ENCODE data around the gene KY.

Gene KY

DNA sequence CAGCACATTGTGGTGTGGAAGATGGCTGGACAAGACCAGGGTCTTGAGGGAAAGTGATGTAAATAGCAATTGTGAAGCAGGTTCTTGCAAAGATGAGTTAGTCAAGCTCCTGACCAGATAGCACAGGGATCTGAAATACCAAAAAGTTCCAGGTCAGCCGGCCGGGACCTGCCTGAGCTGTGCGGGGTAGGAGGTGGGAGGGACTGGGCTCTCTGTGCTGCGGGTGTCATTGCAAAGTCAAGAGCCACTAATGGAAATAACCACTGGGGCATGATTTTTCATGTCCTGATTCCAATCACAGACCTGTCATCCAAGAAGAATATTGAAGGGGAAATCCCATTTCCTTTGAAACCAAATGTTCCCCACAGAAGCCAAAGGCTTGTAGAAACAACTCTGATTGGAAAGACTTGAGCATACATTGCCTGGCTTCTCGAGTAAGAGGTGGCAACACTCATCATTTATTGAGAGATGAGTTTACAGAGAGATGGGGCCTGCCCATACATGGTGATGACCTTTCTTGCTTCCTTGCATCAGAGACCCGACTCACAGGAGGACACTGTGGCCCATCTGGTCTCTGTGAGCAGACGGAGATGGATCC lies 44.2 kb upstream of the KY start:
- no peak for DNase-seq (ENCODE audit: extremely low spot score)
- ChIA-PET POLR2A (no interaction called here), CTCF (no interaction called here)
- TF ChIP-seq, protein P1, sequence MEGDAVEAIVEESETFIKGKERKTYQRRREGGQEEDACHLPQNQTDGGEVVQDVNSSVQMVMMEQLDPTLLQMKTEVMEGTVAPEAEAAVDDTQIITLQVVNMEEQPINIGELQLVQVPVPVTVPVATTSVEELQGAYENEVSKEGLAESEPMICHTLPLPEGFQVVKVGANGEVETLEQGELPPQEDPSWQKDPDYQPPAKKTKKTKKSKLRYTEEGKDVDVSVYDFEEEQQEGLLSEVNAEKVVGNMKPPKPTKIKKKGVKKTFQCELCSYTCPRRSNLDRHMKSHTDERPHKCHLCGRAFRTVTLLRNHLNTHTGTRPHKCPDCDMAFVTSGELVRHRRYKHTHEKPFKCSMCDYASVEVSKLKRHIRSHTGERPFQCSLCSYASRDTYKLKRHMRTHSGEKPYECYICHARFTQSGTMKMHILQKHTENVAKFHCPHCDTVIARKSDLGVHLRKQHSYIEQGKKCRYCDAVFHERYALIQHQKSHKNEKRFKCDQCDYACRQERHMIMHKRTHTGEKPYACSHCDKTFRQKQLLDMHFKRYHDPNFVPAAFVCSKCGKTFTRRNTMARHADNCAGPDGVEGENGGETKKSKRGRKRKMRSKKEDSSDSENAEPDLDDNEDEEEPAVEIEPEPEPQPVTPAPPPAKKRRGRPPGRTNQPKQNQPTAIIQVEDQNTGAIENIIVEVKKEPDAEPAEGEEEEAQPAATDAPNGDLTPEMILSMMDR (IDR thresholded peaks at IDR 0.05; ENCODE audit: control extremely low read depth, extremely low read depth, low read depth, missing control alignments), result no peak

DNA sequence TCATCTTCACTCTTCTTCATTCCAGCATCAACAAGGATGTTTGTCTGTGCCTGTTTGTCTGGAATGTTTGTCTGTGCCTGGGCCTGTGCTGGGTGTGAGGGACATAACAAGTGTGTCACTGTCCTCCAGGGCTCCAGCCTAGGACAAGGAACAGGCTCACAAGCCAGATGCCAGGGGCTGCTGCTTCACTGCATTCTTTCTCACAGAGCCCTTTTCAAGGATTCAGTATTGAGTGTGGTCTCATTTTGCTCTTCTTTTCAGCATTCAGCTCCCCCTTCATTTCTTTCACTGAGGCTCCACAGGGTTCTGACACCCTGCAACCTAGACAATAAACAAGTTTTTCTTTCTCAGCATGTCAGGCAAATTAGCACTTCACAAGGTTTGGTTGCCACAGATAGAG lies 43.6 kb upstream of the KY start:
- TF ChIP-seq, protein P1 (IDR thresholded peaks at IDR 0.05; ENCODE audit: control extremely low read depth, extremely low read depth, low read depth, missing control alignments), result no peak
- ChIA-PET CTCF (no interaction called here), POLR2A (no interaction called here)
- no peak for DNase-seq (ENCODE audit: extremely low spot score)

DNA sequence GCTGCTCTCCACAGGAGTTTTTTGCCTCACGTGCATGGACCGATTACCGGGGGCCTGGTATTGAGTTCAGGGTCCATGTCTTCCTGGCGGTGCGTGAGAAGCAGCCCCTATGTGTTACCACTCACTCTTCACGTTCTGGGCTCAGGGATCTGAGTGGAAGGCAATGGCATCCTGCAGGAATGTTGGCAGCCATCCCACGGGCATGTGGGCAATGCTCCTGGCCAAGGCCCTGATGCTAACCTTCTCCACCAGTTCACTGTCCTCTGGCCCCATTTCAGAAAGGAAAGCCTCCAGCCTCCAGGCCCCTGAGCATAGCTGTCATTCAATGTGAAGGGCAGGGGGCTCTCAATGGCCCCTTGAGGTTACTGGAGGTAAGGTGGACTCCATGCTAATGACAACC lies 43.0 kb upstream of the KY start:
- ChIA-PET CTCF (no interaction called here), POLR2A (no interaction called here)
- TF ChIP-seq, protein P1 (IDR thresholded peaks at IDR 0.05; ENCODE audit: control extremely low read depth, extremely low read depth, low read depth, missing control alignments), result no peak
- no peak for DNase-seq (ENCODE audit: extremely low spot score)

DNA sequence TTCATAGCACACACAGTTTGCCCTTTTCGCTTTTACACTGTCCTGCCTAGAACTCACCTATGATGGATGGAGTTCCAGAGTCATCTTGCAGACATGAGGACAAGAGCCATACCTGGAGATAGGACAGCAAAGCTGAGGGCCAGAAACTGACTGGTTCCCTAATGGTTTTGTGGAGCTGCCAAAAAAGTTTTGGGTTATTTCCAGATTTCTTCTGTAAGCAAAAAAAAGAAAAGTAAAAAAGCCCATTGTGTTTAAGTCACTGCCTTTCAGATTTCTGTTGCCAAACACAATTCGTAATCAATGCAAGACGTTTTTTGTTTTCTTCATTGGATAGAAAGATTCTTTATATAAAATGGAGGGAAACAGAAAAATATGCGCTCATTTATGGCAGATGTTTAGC lies 42.4 kb upstream of the KY start:
- CTCF ChIA-PET, result no interaction called here
- POLR2A ChIA-PET, result no interaction called here
- TF ChIP-seq, protein P1 (IDR thresholded peaks at IDR 0.05; ENCODE audit: control extremely low read depth, extremely low read depth, low read depth, missing control alignments), result no peak
- DNase-seq (ENCODE audit: extremely low spot score), result no peak

DNA sequence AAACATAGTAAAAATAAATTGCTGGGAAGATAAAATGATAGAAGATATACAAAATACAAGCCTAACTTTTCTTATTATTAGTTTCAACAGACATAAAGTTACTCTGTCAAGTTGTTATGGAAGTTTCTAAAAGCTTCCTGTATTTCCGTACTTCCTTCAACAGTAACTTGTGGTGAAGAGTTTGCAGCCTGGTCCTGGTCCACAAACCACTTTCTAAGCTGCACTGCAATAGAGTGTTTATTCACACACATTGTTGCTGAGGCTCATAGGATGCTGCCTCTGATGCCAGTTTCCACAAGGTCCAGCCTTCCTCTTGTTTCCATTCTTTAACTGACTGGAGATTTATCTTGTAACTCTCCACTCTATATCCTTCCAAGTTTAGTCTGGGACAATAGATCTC lies 39.4 kb upstream of the KY start:
- CTCF ChIA-PET, result interaction anchor here (1.4 kb wide), 1 partner anchor 9 kb away, joined by 4 read pairs; no protein-coding TSS in a partner anchor
- no peak for DNase-seq (ENCODE audit: extremely low spot score)
- POLR2A ChIA-PET, result no interaction called here
- TF ChIP-seq, protein P1 (IDR thresholded peaks at IDR 0.05; ENCODE audit: control extremely low read depth, extremely low read depth, low read depth, missing control alignments), result no peak

DNA sequence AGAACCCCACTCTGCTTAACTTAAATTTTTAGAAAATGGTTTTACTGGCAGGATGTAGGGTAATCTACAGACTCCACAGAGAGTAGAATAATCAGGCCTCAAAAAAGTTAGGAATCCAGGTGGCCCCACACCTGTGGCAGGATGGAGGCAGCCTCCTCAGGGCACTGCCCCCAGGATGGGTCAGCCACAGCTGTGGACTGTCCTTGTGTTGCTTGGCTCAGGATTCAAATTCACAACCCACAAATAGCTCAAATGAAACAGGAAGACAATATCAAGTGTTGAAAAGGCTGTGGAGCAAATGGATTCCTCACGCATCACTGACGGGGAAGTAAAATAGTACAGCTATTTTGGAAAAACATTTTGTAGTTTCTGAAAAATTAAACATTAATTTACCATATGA lies 36.8 kb upstream of the KY start:
- DNase-seq (ENCODE audit: extremely low spot score), result no peak
- ChIA-PET POLR2A (no interaction called here), CTCF (interaction anchor here (1.3 to 1.7 kb wide), 3 partner anchors 10 to 41 kb away, joined by 3 to 4 read pairs (median 3); no protein-coding TSS in a partner anchor)
- TF ChIP-seq, protein P1 (IDR thresholded peaks at IDR 0.05; ENCODE audit: control extremely low read depth, extremely low read depth, low read depth, missing control alignments), result no peak
